SK-N-SH treated with all-trans-retinoic acid at 6 μM for 48 hours (cell line): ENCODE measurements around the gene PDCD7.

Experiments
- ATAC-seq: fragments of 200-7000 bp; cut with Tn5 transposase; 3 replicates; pipeline ENCODE4 v1.9.1; 2020; ENCODE audit warnings: mild to moderate bottlenecking, moderate library complexity
- ARNTL ChIP-seq: fragments of 450-650 bp; formaldehyde crosslinking; IDR thresholded peaks from 2 replicates; pipeline ENCODE4 v1.5.0; 2020; ENCODE audit warnings: low read depth, mild to moderate bottlenecking, moderate library complexity, borderline replicate concordance
- BACH2 ChIP-seq: fragments of 250-450 bp; sonication (Bioruptor Pico); IDR thresholded peaks from 2 replicates; pipeline ENCODE4 v1.9.0; 2021; ENCODE audit warnings: mild to moderate bottlenecking, borderline replicate concordance
- CREB5 ChIP-seq: fragments of 250-450 bp; sonication (Bioruptor Pico); IDR thresholded peaks from 2 replicates; pipeline ENCODE4 v1.5.1; 2020; ENCODE audit warnings: low read depth, mild to moderate bottlenecking, moderate library complexity
- CSDC2 ChIP-seq: fragments of 250-450 bp; sonication (Bioruptor Pico); IDR thresholded peaks from 2 replicates; pipeline ENCODE4 v1.5.0; 2020; ENCODE audit warnings: mild to moderate bottlenecking, moderate library complexity
- CSRNP3 ChIP-seq: fragments of 250-450 bp; sonication (Bioruptor Pico); IDR thresholded peaks from 2 replicates; pipeline ENCODE4 v1.5.1; 2021; ENCODE audit warnings: mild to moderate bottlenecking, moderate library complexity
- ESRRG ChIP-seq: fragments of 250-450 bp; sonication (Bioruptor Pico); IDR thresholded peaks from 2 replicates; pipeline ENCODE4 v1.6.1; 2021; ENCODE audit warnings: mild to moderate bottlenecking
- GLIS3 ChIP-seq: fragments of 250-450 bp; sonication (Bioruptor Pico); IDR thresholded peaks from 2 replicates; pipeline ENCODE4 v1.5.0; 2020; ENCODE audit warnings: mild to moderate bottlenecking, moderate library complexity
- ISL1 ChIP-seq: fragments of 250-450 bp; sonication (Bioruptor Pico); IDR thresholded peaks from 2 replicates; pipeline ENCODE4 v2.1.2; 2022; ENCODE audit warnings: mild to moderate bottlenecking, moderate library complexity
- PATZ1 ChIP-seq: fragments of 250-450 bp; sonication (Bioruptor Pico); IDR thresholded peaks from 2 replicates; pipeline ENCODE4 v1.8.0; 2020; ENCODE audit warnings: mild to moderate bottlenecking, moderate library complexity, borderline replicate concordance
- POU6F1 ChIP-seq: fragments of 250-450 bp; sonication (Bioruptor Pico); IDR thresholded peaks from 2 replicates; pipeline ENCODE4 v1.8.0; 2021; ENCODE audit warnings: low read depth, mild to moderate bottlenecking, moderate library complexity, borderline replicate concordance
- PPARA ChIP-seq: fragments of 250-450 bp; sonication (Bioruptor Pico); IDR thresholded peaks from 2 replicates; pipeline ENCODE4 v1.5.0; 2020; ENCODE audit warnings: mild to moderate bottlenecking, borderline replicate concordance
- RARB ChIP-seq: fragments of 250-450 bp; sonication (Bioruptor Pico); IDR thresholded peaks from 2 replicates; pipeline ENCODE4 v1.8.0; 2021; ENCODE audit warnings: mild to moderate bottlenecking, moderate library complexity
- SNAI2 ChIP-seq: fragments of 250-450 bp; sonication (Bioruptor Pico); IDR thresholded peaks from 2 replicates; pipeline ENCODE4 v1.5.0; 2020; ENCODE audit warnings: mild to moderate bottlenecking, moderate library complexity
- TCF4 ChIP-seq: fragments of 250-450 bp; sonication (Bioruptor Pico); IDR thresholded peaks from 2 replicates; pipeline ENCODE4 v1.8.0; 2021; ENCODE audit warnings: mild to moderate bottlenecking, moderate library complexity, borderline replicate concordance
- TOX ChIP-seq: fragments of 250-450 bp; sonication (Bioruptor Pico); IDR thresholded peaks from 2 replicates; pipeline ENCODE4 v1.8.0; 2021; ENCODE audit warnings: mild to moderate bottlenecking, moderate library complexity, borderline replicate concordance
- TSHZ2 ChIP-seq: fragments of 250-450 bp; sonication (Bioruptor Pico); IDR thresholded peaks from 2 replicates; pipeline ENCODE4 v1.5.0; 2020; ENCODE audit warnings: mild to moderate bottlenecking, moderate library complexity
- ZC3H10 ChIP-seq: fragments of 250-450 bp; sonication (Bioruptor Pico); IDR thresholded peaks from 2 replicates; pipeline ENCODE4 v1.5.1; 2021; ENCODE audit warnings: mild to moderate bottlenecking, moderate library complexity
- ZFP3 ChIP-seq: fragments of 250-450 bp; sonication (Bioruptor Pico); IDR thresholded peaks from 2 replicates; pipeline ENCODE4 v1.5.0; 2020; ENCODE audit warnings: mild to moderate bottlenecking, moderate library complexity
- ZFP30 ChIP-seq: fragments of 450-650 bp; formaldehyde crosslinking; IDR thresholded peaks from 2 replicates; pipeline ENCODE4 v1.5.0; 2022; ENCODE audit warnings: mild to moderate bottlenecking, moderate library complexity
- ZNF565 ChIP-seq: fragments of 450-650 bp; formaldehyde crosslinking; conservative IDR thresholded peaks from 2 replicates; pipeline ENCODE4 v1.5.0; 2020; ENCODE audit warnings: low read depth, mild to moderate bottlenecking, moderate library complexity
- ZNF70 ChIP-seq: fragments of 450-650 bp; formaldehyde crosslinking; IDR thresholded peaks from 2 replicates; pipeline ENCODE4 v1.5.0; 2020; ENCODE audit warnings: mild to moderate bottlenecking, moderate library complexity
- ZNF8 ChIP-seq: fragments of 450-650 bp; formaldehyde crosslinking; IDR thresholded peaks from 2 replicates; pipeline ENCODE4 v1.5.0; 2020; ENCODE audit warnings: mild to moderate bottlenecking, moderate library complexity

The PDCD7 gene

GRCh38 chr15:65180167-65180566, 46.6 kb upstream of the PDCD7 start:
- no peak for TF ChIP-seq ESRRG (CRISPR knock-in tag)
- TF ChIP-seq ZNF565 = no peak
- no peak for TF ChIP-seq TCF4 (CRISPR knock-in tag)
- no peak for TF ChIP-seq PATZ1
- ATAC-seq = no peak

GRCh38 chr15:65177901-65178300, 44.3 kb upstream of the PDCD7 start:
- TF ChIP-seq TOX (CRISPR knock-in tag) (no peak), SNAI2 (no peak), CSDC2 (no peak), ZNF8 (no peak), RARB (no peak), ZFP3 (CRISPR knock-in tag) (no peak)
- ATAC-seq = no peak

- no peak for TF ChIP-seq ARNTL (CRISPR knock-in tag)
- TF ChIP-seq CSDC2 = no peak
- no peak for TF ChIP-seq POU6F1
- no peak for TF ChIP-seq PATZ1
- no peak for TF ChIP-seq RARB
- TF ChIP-seq GLIS3 (CRISPR knock-in tag) = no peak
- TF ChIP-seq TSHZ2 (CRISPR knock-in tag) = no peak
- TF ChIP-seq ZNF70 (CRISPR knock-in tag) = no peak
- no peak for TF ChIP-seq ZNF8
- TF ChIP-seq TOX (CRISPR knock-in tag) = no peak
- no peak for TF ChIP-seq ZFP3 (CRISPR knock-in tag)
- TF ChIP-seq ZNF565 = no peak
- no peak for TF ChIP-seq ZFP30 (CRISPR knock-in tag)
- no peak for TF ChIP-seq ISL1 (CRISPR knock-in tag)
- no peak for TF ChIP-seq CREB5 (CRISPR knock-in tag)
- no peak for TF ChIP-seq ESRRG (CRISPR knock-in tag)
- no peak for TF ChIP-seq BACH2
- no peak for TF ChIP-seq TCF4 (CRISPR knock-in tag)
- no peak for TF ChIP-seq PPARA
These were observed 42.4 kb upstream of the PDCD7 start for GRCh38 chr15:65176056-65176455.

GRCh38 chr15:65175511-65175910, 41.9 kb upstream of the PDCD7 start:
- TF ChIP-seq ARNTL (CRISPR knock-in tag) (no peak), ZC3H10 (CRISPR knock-in tag) (no peak), CSRNP3 (CRISPR knock-in tag) (no peak), TCF4 (CRISPR knock-in tag) (no peak), ISL1 (CRISPR knock-in tag) (no peak), ZNF70 (CRISPR knock-in tag) (no peak), POU6F1 (no peak), CREB5 (CRISPR knock-in tag) (no peak), RARB (no peak), CSDC2 (no peak)
- ATAC-seq = no peak

More at GRCh38 chr15:65176056-65176455, 42.4 kb upstream of the PDCD7 start:
- ATAC-seq = no peak
